ENCODE results near the gene RHBDF1. TPM values are rescaled to one million over a fixed set of nuclear protein-coding genes. Genes with fewer than 3 reads are reported as not detected.

The RHBDF1 gene
- total RNA-seq, 5 donors from 2014 or later (not counting 1 experiment from before 2014, with no cell fraction given), result 0.19 to 0.93 (median 0.53) TPM

Other genes starting within 250 kb of the RHBDF1 start
- gene POLR3K, start 19.0 kb downstream of the RHBDF1 start, total RNA-seq, result 10 to 100 TPM; 11.1 to 24.3 (median 21.3) TPM
- gene SNRNP25, start 18.8 kb downstream of the RHBDF1 start, total RNA-seq, result 10 to 100 TPM in 2 of 5 donors, 1 to 10 TPM in 3; 6.8 to 11.4 (median 9.0) TPM
- gene MPG, start 5.6 kb upstream of the RHBDF1 start, total RNA-seq, result 10 to 100 TPM; 18.3 to 48.2 (median 38.7) TPM
- gene NPRL3, start 66.0 kb upstream of the RHBDF1 start, total RNA-seq, result 10 to 100 TPM; 29.3 to 44.1 (median 39.2) TPM
- gene HBZ, start 80.0 kb upstream of the RHBDF1 start, total RNA-seq, result under 1 TPM in 3 of 5 donors, not detected in 2; 0.51 to 0.76 (median 0.59) TPM
- not detected for gene HBM, start 93.3 kb upstream of the RHBDF1 start, total RNA-seq
- 10 to 100 TPM in 1 of 5 donors, not detected in 4; 13.2 TPM for gene HBA2, start 100.2 kb upstream of the RHBDF1 start, total RNA-seq
- 1 to 10 TPM in 3 of 5 donors, not detected in 2; 5.5 to 6.4 (median 6.0) TPM for gene HBA1, start 104.0 kb upstream of the RHBDF1 start, total RNA-seq
- not detected for gene HBQ1, start 107.8 kb upstream of the RHBDF1 start, total RNA-seq
- gene LUC7L, start 156.8 kb upstream of the RHBDF1 start, total RNA-seq, result 100 to 1,000 TPM; 134 to 170 (median 158) TPM
- gene FAM234A, start 162.2 kb upstream of the RHBDF1 start, total RNA-seq, result 10 to 100 TPM; 31.6 to 38.2 (median 36.1) TPM
- under 1 TPM in 1 of 5 donors, not detected in 4; 0.54 TPM for gene RGS11, start 203.3 kb upstream of the RHBDF1 start, total RNA-seq
- gene ARHGDIG, start 208.0 kb upstream of the RHBDF1 start, total RNA-seq, result 1 to 10 TPM in 1 of 5 donors, under 1 TPM in 2, not detected in 2; 0.40 to 1.6 (median 0.59) TPM
- gene PDIA2, start 210.5 kb upstream of the RHBDF1 start, total RNA-seq, result under 1 TPM in 3 of 5 donors, not detected in 2; 0.38 to 0.54 (median 0.53) TPM

All from T-cell (primary cell).